ENCODE results near the gene CIDEC.
"Not testable (repeated sequence)": the region's sequence is repeated elsewhere in the genome, so short reads cannot be mapped to it uniquely, and the experiment has no call there.

Gene CIDEC

GRCh38 chr3:9875448-9875847 is 4.6 kb downstream of the CIDEC start:
- DNase-seq, result no peak
- H3K27me3 ChIP-seq (replicated peaks), result no peaks in the 10 kb centered on the region
- no peak overlapping the region for H3K4me3 ChIP-seq (ENCODE audit: low read depth, low read length)
- in situ Hi-C loops (cut with HindIII; ENCODE audit: low pct_ligation_motif_present, low sequenced_read_pairs), result no loop called here
- no peak overlapping the region for H3K27ac ChIP-seq
- no peak for TF ChIP-seq CTCF (IDR thresholded peaks at IDR 0.05; ENCODE audit: low read depth, low read length, missing control alignments)
- no peaks in the 10 kb centered on the region for H3K36me3 ChIP-seq (replicated peaks)

GRCh38 chr3:9872067-9872466 is 8.0 kb downstream of the CIDEC start:
- H3K27me3 ChIP-seq (replicated peaks); H3K36me3 ChIP-seq (replicated peaks); in situ Hi-C loops (cut with HindIII; ENCODE audit: low pct_ligation_motif_present, low sequenced_read_pairs); DNase-seq; H3K4me3 ChIP-seq (ENCODE audit: low read depth, low read length); H3K27ac ChIP-seq: not testable (repeated sequence)

GRCh38 chr3:9870978-9871377 is 9.1 kb downstream of the CIDEC start:
- Histone ChIP-seq H3K27ac (no peak overlapping the region), H3K27me3 (replicated peaks) (no peaks in the 10 kb centered on the region), H3K4me3 (ENCODE audit: low read depth, low read length) (no peak overlapping the region), H3K36me3 (replicated peaks) (no peaks in the 10 kb centered on the region)
- in situ Hi-C loops (cut with HindIII; ENCODE audit: low pct_ligation_motif_present, low sequenced_read_pairs), result no loop called here
- DNase-seq, result peak; percentile 28
- TF ChIP-seq CTCF (IDR thresholded peaks at IDR 0.05; ENCODE audit: low read depth, low read length, missing control alignments), result no peak

GRCh38 chr3:9869955-9870354 is 10.1 kb downstream of the CIDEC start:
- Histone ChIP-seq H3K27ac (no peak overlapping the region), H3K27me3 (replicated peaks) (no peaks in the 10 kb centered on the region), H3K4me3 (ENCODE audit: low read depth, low read length) (no peak overlapping the region), H3K36me3 (replicated peaks) (no peaks in the 10 kb centered on the region)
- in situ Hi-C loops (cut with HindIII; ENCODE audit: low pct_ligation_motif_present, low sequenced_read_pairs), result no loop called here
- DNase-seq, result no peak
- no peak for TF ChIP-seq CTCF (IDR thresholded peaks at IDR 0.05; ENCODE audit: low read depth, low read length, missing control alignments)

GRCh38 chr3:9867106-9867505 is 12.9 kb downstream of the CIDEC start:
- Histone ChIP-seq H3K27ac (no peak overlapping the region), H3K36me3 (replicated peaks) (no peaks in the 10 kb centered on the region), H3K27me3 (replicated peaks) (no peaks in the 10 kb centered on the region), H3K4me3 (ENCODE audit: low read depth, low read length) (no peak overlapping the region)
- no peak for TF ChIP-seq CTCF (IDR thresholded peaks at IDR 0.05; ENCODE audit: low read depth, low read length, missing control alignments)
- no peak for DNase-seq
- in situ Hi-C loops (cut with HindIII; ENCODE audit: low pct_ligation_motif_present, low sequenced_read_pairs), result no loop called here

GRCh38 chr3:9866639-9867038 is 13.4 kb downstream of the CIDEC start:
- Histone ChIP-seq H3K36me3 (replicated peaks) (no peaks in the 10 kb centered on the region), H3K27me3 (replicated peaks) (no peaks in the 10 kb centered on the region), H3K4me3 (ENCODE audit: low read depth, low read length) (no peak overlapping the region), H3K27ac (no peak overlapping the region)
- in situ Hi-C loops (cut with HindIII; ENCODE audit: low pct_ligation_motif_present, low sequenced_read_pairs), result no loop called here
- TF ChIP-seq CTCF (IDR thresholded peaks at IDR 0.05; ENCODE audit: low read depth, low read length, missing control alignments), result no peak
- DNase-seq, result no peak

- H3K36me3 ChIP-seq (replicated peaks); H3K4me3 ChIP-seq (ENCODE audit: low read depth, low read length); in situ Hi-C loops (cut with HindIII; ENCODE audit: low pct_ligation_motif_present, low sequenced_read_pairs); H3K27ac ChIP-seq; H3K27me3 ChIP-seq (replicated peaks); DNase-seq: not testable (repeated sequence)
Measured at GRCh38 chr3:9865125-9865637, 14.9 kb downstream of the CIDEC start.
